ENCODE results near the gene DAW1.
A peak's percentile ranks its signal among the peaks of the same experiment; 100 is the strongest.

The DAW1 gene

GRCh38 chr2:227862741-227863588 is 8.5 kb upstream of the DAW1 start:
- no peak overlapping the region for H3K27ac ChIP-seq (ENCODE audit: low read length)
- H3K4me1 ChIP-seq (ENCODE audit: insufficient read depth, low read length), result peaks cover 14% of the 10 kb centered on the region
- no peaks in the 10 kb centered on the region for H3K27me3 ChIP-seq (ENCODE audit: insufficient read depth, low read length)
- H3K9ac ChIP-seq (ENCODE audit: low read depth, low read length), result no peak overlapping the region
- H3K4me3 ChIP-seq (ENCODE audit: low read length), result no peak overlapping the region
- H3K9me3 ChIP-seq (ENCODE audit: insufficient read depth, low read depth, low read length), result no peaks in the 10 kb centered on the region
- H3K36me3 ChIP-seq (ENCODE audit: insufficient read depth, low read depth, low read length), result no peaks in the 10 kb centered on the region

- Histone ChIP-seq H3K27me3 (ENCODE audit: insufficient read depth, low read length) (no peaks in the 10 kb centered on the region), H3K4me3 (ENCODE audit: low read length) (no peak overlapping the region), H3K4me1 (ENCODE audit: insufficient read depth, low read length) (peaks cover 14% of the 10 kb centered on the region), H3K9ac (ENCODE audit: low read depth, low read length) (no peak overlapping the region), H3K27ac (ENCODE audit: low read length) (no peak overlapping the region), H3K9me3 (ENCODE audit: insufficient read depth, low read depth, low read length) (no peaks in the 10 kb centered on the region), H3K36me3 (ENCODE audit: insufficient read depth, low read depth, low read length) (no peaks in the 10 kb centered on the region)
Measured at GRCh38 chr2:227864161-227864756, 7.2 kb upstream of the DAW1 start.

- H3K27ac ChIP-seq (ENCODE audit: low read length), result no peak overlapping the region
Measured at GRCh38 chr2:227865291-227865690, 6.1 kb upstream of the DAW1 start.

GRCh38 chr2:227867386-227867785 is 4.0 kb upstream of the DAW1 start:
- H3K27ac ChIP-seq (ENCODE audit: low read length), result no peak overlapping the region
- H3K36me3 ChIP-seq (ENCODE audit: insufficient read depth, low read depth, low read length), result no peaks in the 10 kb centered on the region
- no peak overlapping the region for H3K4me3 ChIP-seq (ENCODE audit: low read length)
- peaks cover 18% of the 10 kb centered on the region for H3K4me1 ChIP-seq (ENCODE audit: insufficient read depth, low read length)
- peaks cover 11% of the 10 kb centered on the region; the same call in 1 of the 2 replicates for H3K27me3 ChIP-seq (ENCODE audit: insufficient read depth, low read length)
- no peaks in the 10 kb centered on the region for H3K9me3 ChIP-seq (ENCODE audit: insufficient read depth, low read depth, low read length)
- no peak overlapping the region for H3K9ac ChIP-seq (ENCODE audit: low read depth, low read length)

More at GRCh38 chr2:227865291-227865690, 6.1 kb upstream of the DAW1 start:
- Histone ChIP-seq H3K9ac (ENCODE audit: low read depth, low read length) (no peak overlapping the region), H3K36me3 (ENCODE audit: insufficient read depth, low read depth, low read length) (no peaks in the 10 kb centered on the region), H3K4me3 (ENCODE audit: low read length) (no peak overlapping the region), H3K27me3 (ENCODE audit: insufficient read depth, low read length) (no peaks in the 10 kb centered on the region), H3K9me3 (ENCODE audit: insufficient read depth, low read depth, low read length) (no peaks in the 10 kb centered on the region), H3K4me1 (ENCODE audit: insufficient read depth, low read length) (peaks cover 14% of the 10 kb centered on the region)

- Histone ChIP-seq H3K27ac (ENCODE audit: low read length) (no peak overlapping the region), H3K36me3 (ENCODE audit: insufficient read depth, low read depth, low read length) (no peaks in the 10 kb centered on the region)
Measured at GRCh38 chr2:227870710-227871374, 589 bp upstream of the DAW1 start.

GRCh38 chr2:227872676-227873075 is 1.2 kb downstream of the DAW1 start:
- H3K27ac ChIP-seq (ENCODE audit: low read length), result no peak overlapping the region

More at GRCh38 chr2:227870710-227871374, 589 bp upstream of the DAW1 start:
- Histone ChIP-seq H3K27me3 (ENCODE audit: insufficient read depth, low read length) (peaks cover 17% of the 10 kb centered on the region; the same call in 1 of the 2 replicates), H3K9ac (ENCODE audit: low read depth, low read length) (peak overlapping the region; percentile 29; the same call in 1 of the 2 replicates), H3K9me3 (ENCODE audit: insufficient read depth, low read depth, low read length) (no peaks in the 10 kb centered on the region), H3K4me1 (ENCODE audit: insufficient read depth, low read length) (peaks cover 3% of the 10 kb centered on the region; the same call in 1 of the 2 replicates), H3K4me3 (ENCODE audit: low read length) (peak overlapping the region; percentile 69; the same call in 1 of the 2 replicates)

GRCh38 chr2:227876300-227876801 is 4.9 kb downstream of the DAW1 start:
- no peak overlapping the region for H3K9ac ChIP-seq (ENCODE audit: low read depth, low read length)

More at GRCh38 chr2:227872676-227873075, 1.2 kb downstream of the DAW1 start:
- H3K4me1 ChIP-seq (ENCODE audit: insufficient read depth, low read length), result peaks cover 3% of the 10 kb centered on the region; the same call in 1 of the 2 replicates
- H3K4me3 ChIP-seq (ENCODE audit: low read length), result no peak overlapping the region
- no peaks in the 10 kb centered on the region for H3K9me3 ChIP-seq (ENCODE audit: insufficient read depth, low read depth, low read length)
- no peaks in the 10 kb centered on the region for H3K36me3 ChIP-seq (ENCODE audit: insufficient read depth, low read depth, low read length)
- H3K9ac ChIP-seq (ENCODE audit: low read depth, low read length), result no peak overlapping the region
- peaks cover 17% of the 10 kb centered on the region; the same call in 1 of the 2 replicates for H3K27me3 ChIP-seq (ENCODE audit: insufficient read depth, low read length)

GRCh38 chr2:227877421-227878310 is 6.2 kb downstream of the DAW1 start:
- Histone ChIP-seq H3K9ac (ENCODE audit: low read depth, low read length) (no peak overlapping the region), H3K27me3 (ENCODE audit: insufficient read depth, low read length) (peaks cover 4% of the 10 kb centered on the region; the same call in 1 of the 2 replicates)

More at GRCh38 chr2:227876300-227876801, 4.9 kb downstream of the DAW1 start:
- no peaks in the 10 kb centered on the region for H3K36me3 ChIP-seq (ENCODE audit: insufficient read depth, low read depth, low read length)
- H3K4me3 ChIP-seq (ENCODE audit: low read length), result no peak overlapping the region
- H3K27me3 ChIP-seq (ENCODE audit: insufficient read depth, low read length), result peaks cover 15% of the 10 kb centered on the region; the same call in 1 of the 2 replicates
- H3K27ac ChIP-seq (ENCODE audit: low read length), result no peak overlapping the region
- no peaks in the 10 kb centered on the region for H3K4me1 ChIP-seq (ENCODE audit: insufficient read depth, low read length)
- no peaks in the 10 kb centered on the region for H3K9me3 ChIP-seq (ENCODE audit: insufficient read depth, low read depth, low read length)

GRCh38 chr2:227880460-227880859 is 9.0 kb downstream of the DAW1 start:
- no peaks in the 10 kb centered on the region for H3K27me3 ChIP-seq (ENCODE audit: insufficient read depth, low read length)
- H3K9ac ChIP-seq (ENCODE audit: low read depth, low read length), result no peak overlapping the region
- H3K9me3 ChIP-seq (ENCODE audit: insufficient read depth, low read depth, low read length), result no peaks in the 10 kb centered on the region
- H3K27ac ChIP-seq (ENCODE audit: low read length), result no peak overlapping the region
- no peak overlapping the region for H3K4me3 ChIP-seq (ENCODE audit: low read length)
- no peaks in the 10 kb centered on the region for H3K36me3 ChIP-seq (ENCODE audit: insufficient read depth, low read depth, low read length)
- H3K4me1 ChIP-seq (ENCODE audit: insufficient read depth, low read length), result no peaks in the 10 kb centered on the region

More at GRCh38 chr2:227877421-227878310, 6.2 kb downstream of the DAW1 start:
- Histone ChIP-seq H3K9me3 (ENCODE audit: insufficient read depth, low read depth, low read length) (no peaks in the 10 kb centered on the region), H3K36me3 (ENCODE audit: insufficient read depth, low read depth, low read length) (no peaks in the 10 kb centered on the region), H3K4me1 (ENCODE audit: insufficient read depth, low read length) (no peaks in the 10 kb centered on the region), H3K4me3 (ENCODE audit: low read length) (no peak overlapping the region), H3K27ac (ENCODE audit: low read length) (no peak overlapping the region)

- Histone ChIP-seq H3K9me3 (ENCODE audit: insufficient read depth, low read depth, low read length) (no peaks in the 10 kb centered on the region), H3K36me3 (ENCODE audit: insufficient read depth, low read depth, low read length) (no peaks in the 10 kb centered on the region), H3K4me3 (ENCODE audit: low read length) (no peak overlapping the region), H3K27ac (ENCODE audit: low read length) (no peak overlapping the region), H3K9ac (ENCODE audit: low read depth, low read length) (no peak overlapping the region), H3K27me3 (ENCODE audit: insufficient read depth, low read length) (no peaks in the 10 kb centered on the region), H3K4me1 (ENCODE audit: insufficient read depth, low read length) (no peaks in the 10 kb centered on the region)
Measured at GRCh38 chr2:227881866-227882517, 10.6 kb downstream of the DAW1 start.
